ENCODE measurements around the gene NETO2. TPM values are rescaled to one million over a fixed set of nuclear protein-coding genes. Genes with fewer than 3 reads are reported as not detected.

Gene NETO2
- total and polyA plus RNA-seq, 2 donors (not counting 3 experiments of a cell fraction or from before 2014, with no cell fraction given), result 18.4 to 24.8 TPM

DNA sequence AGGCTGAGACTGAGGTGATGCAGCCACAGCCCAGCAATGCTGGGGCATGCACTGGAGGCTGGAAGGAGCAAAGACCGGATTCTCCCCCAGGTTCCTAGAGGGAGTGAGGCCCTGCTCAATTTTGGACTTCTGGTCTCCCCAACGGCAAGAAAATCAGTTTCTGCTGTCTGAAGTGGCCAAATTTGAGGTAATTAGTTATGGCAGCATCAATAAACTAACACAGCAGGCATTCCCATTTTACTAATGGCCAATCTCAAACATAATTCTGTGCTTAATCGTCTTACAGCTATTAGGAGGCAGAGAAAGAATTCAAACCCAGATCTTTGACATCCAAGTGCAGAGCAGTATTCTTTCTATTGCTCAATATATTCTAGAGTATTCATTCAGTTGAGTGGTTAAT lies 16.2 kb downstream of the NETO2 start:
- no TSS peak for BruUV-seq (replicated peaks)
- intact Hi-C loops (cut with micrococcal nuclease), result no loop called here
- H3K4me3 ChIP-seq (replicated peaks in 1 of 3; ENCODE audit: insufficient read depth in 1 of 3, low read depth in 1 of 3, low read length in 3 of 3), result no peak overlapping the region
- H3K9ac ChIP-seq (replicated peaks; ENCODE audit: extremely low read depth, insufficient read depth, low read length), result no peak overlapping the region
- peaks cover 3% of the 10 kb centered on the region for H3K9me1 ChIP-seq (replicated peaks; ENCODE audit: control insufficient read depth, extremely low read depth, insufficient read depth, low read length)
- no peak overlapping the region for H2AFZ ChIP-seq (ENCODE audit: low read depth, low read length)
- peaks cover 2% of the 10 kb centered on the region for H3K79me2 ChIP-seq (ENCODE audit: control insufficient read depth, insufficient read depth, low read length)
- no peak for DNase-seq (ENCODE audit: low read depth, low spot score)
- no peaks in the 10 kb centered on the region for H3K27me3 ChIP-seq (ENCODE audit: control insufficient read depth in 2 of 2, insufficient read depth in 2 of 2, low read length in 2 of 2)
- H3K4me1 ChIP-seq (ENCODE audit: control insufficient read depth, extremely low read depth, insufficient read depth, low read length), result no peaks in the 10 kb centered on the region
- H3K36me3 ChIP-seq (ENCODE audit: control insufficient read depth in 2 of 2, extremely low read depth in 1 of 2, insufficient read depth in 2 of 2, low read length in 2 of 2), result no peaks in the 10 kb centered on the region
- no peaks in the 10 kb centered on the region for H4K20me1 ChIP-seq (replicated peaks; ENCODE audit: control insufficient read depth, extremely low read depth, insufficient read depth, low read length)
- FAIRE-seq, result no peak
- ChIA-PET POLR2A (no interaction called here), CTCF (no interaction called here)
- dilution Hi-C loops (cut with MboI; ENCODE audit: extremely low pct_ligation_motif_present, low sequenced_read_pairs), result no loop called here
- TF ChIP-seq MYC (IDR thresholded peaks at IDR 0.05; ENCODE audit: low read depth, low read length) (no peak), JUN (IDR thresholded peaks at IDR 0.05; ENCODE audit: borderline replicate concordance, insufficient read depth, insufficient read length, low read depth) (no peak), EZH2 (IDR thresholded peaks at IDR 0.05; ENCODE audit: borderline replicate concordance, low read depth, low read length, severe bottlenecking) (no peak), FOS (IDR thresholded peaks at IDR 0.05; ENCODE audit: borderline replicate concordance, insufficient read depth, low read length) (no peak)
- TF ChIP-seq, protein P1, sequence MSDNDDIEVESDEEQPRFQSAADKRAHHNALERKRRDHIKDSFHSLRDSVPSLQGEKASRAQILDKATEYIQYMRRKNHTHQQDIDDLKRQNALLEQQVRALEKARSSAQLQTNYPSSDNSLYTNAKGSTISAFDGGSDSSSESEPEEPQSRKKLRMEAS (IDR thresholded peaks at IDR 0.05; ENCODE audit: insufficient read depth, insufficient read length), result no peak
- H3K4me2 ChIP-seq (ENCODE audit: insufficient read depth, low read length), result no peak overlapping the region
- H3K27ac ChIP-seq (ENCODE audit: insufficient read depth, low read depth, low read length), result no peak overlapping the region
- no peaks in the 10 kb centered on the region for H3K9me3 ChIP-seq (replicated peaks; ENCODE audit: control insufficient read depth, insufficient read depth, low read length)

- H3K9me1 ChIP-seq (replicated peaks; ENCODE audit: control insufficient read depth, extremely low read depth, insufficient read depth, low read length), result peaks cover 4% of the 10 kb centered on the region
- H3K4me1 ChIP-seq (ENCODE audit: control insufficient read depth, extremely low read depth, insufficient read depth, low read length), result no peaks in the 10 kb centered on the region
- ChIA-PET POLR2A (no interaction called here), CTCF (interaction anchor here (1.3 to 4.8 kb wide), 4 partner anchors 18 to 1039 kb away, joined by 4 to 40 read pairs (median 5); partner anchors contain the start of gene NETO2)
- DNase-seq (ENCODE audit: low read depth, low spot score) (no peak), FAIRE-seq (no peak)
- BruUV-seq (replicated peaks), result no TSS peak
- no peak for TF ChIP-seq EZH2 (IDR thresholded peaks at IDR 0.05; ENCODE audit: borderline replicate concordance, low read depth, low read length, severe bottlenecking)
- H3K79me2 ChIP-seq (ENCODE audit: control insufficient read depth, insufficient read depth, low read length), result peaks cover 2% of the 10 kb centered on the region
- H3K27ac ChIP-seq (ENCODE audit: insufficient read depth, low read depth, low read length), result no peak overlapping the region
- dilution Hi-C loops (cut with MboI; ENCODE audit: extremely low pct_ligation_motif_present, low sequenced_read_pairs), result no loop called here
- no peaks in the 10 kb centered on the region for H3K27me3 ChIP-seq (ENCODE audit: control insufficient read depth in 2 of 2, insufficient read depth in 2 of 2, low read length in 2 of 2)
- H3K36me3 ChIP-seq (ENCODE audit: control insufficient read depth in 2 of 2, extremely low read depth in 1 of 2, insufficient read depth in 2 of 2, low read length in 2 of 2), result no peaks in the 10 kb centered on the region
- no peaks in the 10 kb centered on the region for H4K20me1 ChIP-seq (replicated peaks; ENCODE audit: control insufficient read depth, extremely low read depth, insufficient read depth, low read length)
- no peak overlapping the region for H3K4me2 ChIP-seq (ENCODE audit: insufficient read depth, low read length)
- intact Hi-C loops (cut with micrococcal nuclease), result loop anchor here (2.0 kb wide), 1 partner anchor 17 kb away; the partner anchor contains the start of gene NETO2
- H2AFZ ChIP-seq (ENCODE audit: low read depth, low read length), result no peak overlapping the region
- H3K9ac ChIP-seq (replicated peaks; ENCODE audit: extremely low read depth, insufficient read depth, low read length), result no peak overlapping the region
- no peaks in the 10 kb centered on the region for H3K9me3 ChIP-seq (replicated peaks; ENCODE audit: control insufficient read depth, insufficient read depth, low read length)
- H3K4me3 ChIP-seq (replicated peaks in 1 of 3; ENCODE audit: insufficient read depth in 1 of 3, low read depth in 1 of 3, low read length in 3 of 3), result no peak overlapping the region
These were observed 18.0 kb downstream of the NETO2 start for GRCh38 chr16:47125757-47126156.

Measured in endothelial cell of umbilical vein (primary cell).